WERI-Rb-1 (cell line): ENCODE measurements around the gene RBM33.
A peak's percentile ranks its signal among the peaks of the same experiment; 100 is the strongest.

Source experiments
- DNase-seq: peaks from one replicate; pipeline ENCODE4 v3.0.0-alpha.2; 2020
- H3K27ac ChIP-seq: fragments of 250-450 bp; sonication (Bioruptor Pico); 2 replicates; pipeline ENCODE4 v1.5.1; 2020; ENCODE audit warnings: mild to moderate bottlenecking, moderate library complexity
- H3K27me3 ChIP-seq: fragments of 250-450 bp; sonication (Bioruptor Pico); 2 replicates; pipeline ENCODE4 v1.5.1; 2021; ENCODE audit warnings: mild to moderate bottlenecking, low read depth, moderate library complexity; ENCODE audit not compliant: insufficient read depth, severe bottlenecking
- H3K36me3 ChIP-seq: fragments of 250-450 bp; sonication (Bioruptor Pico); 2 replicates; pipeline ENCODE4 v1.5.1; 2020; ENCODE audit warnings: mild to moderate bottlenecking, moderate library complexity
- H3K4me3 ChIP-seq: 2 replicates; pipeline ENCODE4 v1.5.1; 2011; ENCODE audit warnings: low read depth, mild to moderate bottlenecking, control low read depth, low read length
- H3K9me3 ChIP-seq: fragments of 250-450 bp; sonication (Bioruptor Pico); 2 replicates; pipeline ENCODE4 v1.5.1; 2021; ENCODE audit warnings: mild to moderate bottlenecking, moderate library complexity; ENCODE audit not compliant: severe bottlenecking
- CTCF ChIP-seq: IDR thresholded peaks from 2 replicates; pipeline ENCODE4 v1.5.1; 2011; ENCODE audit warnings: low read depth, mild to moderate bottlenecking, control low read depth, inconsistent platforms, low read length

The RBM33 gene

GRCh38 chr7:155680864-155681263 is 36.4 kb downstream of the RBM33 start:
- peak overlapping the region; percentile 84 for H3K27ac ChIP-seq
- H3K36me3 ChIP-seq: peaks cover 30% of the 10 kb centered on the region
- H3K4me3 ChIP-seq: no peak overlapping the region
- H3K9me3 ChIP-seq: no peaks in the 10 kb centered on the region
- peak; percentile 46 for DNase-seq
- TF ChIP-seq CTCF: no peak
- H3K27me3 ChIP-seq: no peaks in the 10 kb centered on the region

- no peak for DNase-seq
- Histone ChIP-seq H3K36me3 (peaks cover 36% of the 10 kb centered on the region), H3K27ac (peak overlapping the region; percentile 84), H3K27me3 (no peaks in the 10 kb centered on the region), H3K9me3 (peaks cover under 1% of the 10 kb centered on the region), H3K4me3 (no peak overlapping the region; the same call in 1 of the 2 replicates)
- no peak for TF ChIP-seq CTCF
These were observed 37.2 kb downstream of the RBM33 start for GRCh38 chr7:155681663-155682062.

GRCh38 chr7:155682484-155682883 is 38.0 kb downstream of the RBM33 start:
- no peak for DNase-seq
- no peaks in the 10 kb centered on the region for H3K27me3 ChIP-seq
- H3K4me3 ChIP-seq: no peak overlapping the region
- H3K27ac ChIP-seq: peak overlapping the region; percentile 84
- no peak for TF ChIP-seq CTCF
- H3K9me3 ChIP-seq: peaks cover 2% of the 10 kb centered on the region
- peaks cover 39% of the 10 kb centered on the region for H3K36me3 ChIP-seq

GRCh38 chr7:155683098-155683497 is 38.6 kb downstream of the RBM33 start:
- Histone ChIP-seq H3K27ac (peak overlapping the region; percentile 84), H3K27me3 (no peaks in the 10 kb centered on the region), H3K4me3 (no peak overlapping the region), H3K9me3 (peaks cover 2% of the 10 kb centered on the region), H3K36me3 (peaks cover 39% of the 10 kb centered on the region)
- TF ChIP-seq CTCF: no peak
- DNase-seq: peak; percentile 64

GRCh38 chr7:155683714-155684113 is 39.3 kb downstream of the RBM33 start:
- no peak for DNase-seq
- H3K9me3 ChIP-seq: peaks cover 2% of the 10 kb centered on the region
- H3K27ac ChIP-seq: peak overlapping the region; percentile 84
- no peak for TF ChIP-seq CTCF
- no peak overlapping the region for H3K4me3 ChIP-seq
- peaks cover 38% of the 10 kb centered on the region for H3K36me3 ChIP-seq
- no peaks in the 10 kb centered on the region for H3K27me3 ChIP-seq

GRCh38 chr7:155684543-155684942 is 40.1 kb downstream of the RBM33 start:
- TF ChIP-seq CTCF: no peak
- no peaks in the 10 kb centered on the region for H3K27me3 ChIP-seq
- peaks cover 32% of the 10 kb centered on the region for H3K36me3 ChIP-seq
- H3K27ac ChIP-seq: peak overlapping the region; percentile 84
- H3K4me3 ChIP-seq: no peak overlapping the region
- DNase-seq: no peak
- H3K9me3 ChIP-seq: peaks cover 2% of the 10 kb centered on the region
